ENCODE data around the gene ARL1.
"Not testable (repeated sequence)": the region's sequence is repeated elsewhere in the genome, so short reads cannot be mapped to it uniquely, and the experiment has no call there.

ARL1 gene
- total RNA-seq = 21.0 reads per million, percentile 48 among the genes with 10 or more reads in this experiment

GRCh38 chr12:101407436-101408345, at the start of gene ARL1:
Gene ARL1, minus strand, starts transcription at chr12:101407772. Its CDS starts 127 bp downstream, at chr12:101407645.
- DNase-seq = peak; percentile 62

- no peak for DNase-seq
Observed at GRCh38 chr12:101455685-101456084, 48.1 kb upstream of the ARL1 start.

- DNase-seq = no peak
Observed at GRCh38 chr12:101441461-101442224, 34.1 kb upstream of the ARL1 start.

GRCh38 chr12:101439236-101439635, 31.7 kb upstream of the ARL1 start:
- DNase-seq = no peak

GRCh38 chr12:101436136-101436535, 28.6 kb upstream of the ARL1 start:
- no peak for DNase-seq

- no peak for DNase-seq
Observed at GRCh38 chr12:101430456-101430855, 22.9 kb upstream of the ARL1 start.

GRCh38 chr12:101424620-101425019, 17.0 kb upstream of the ARL1 start:
- DNase-seq = no peak

GRCh38 chr12:101422066-101422465, 14.5 kb upstream of the ARL1 start:
- not testable (repeated sequence) for DNase-seq

GRCh38 chr12:101415228-101415627, 7.7 kb upstream of the ARL1 start:
- DNase-seq = no peak

- DNase-seq = no peak
Observed at GRCh38 chr12:101414533-101415119, 7.1 kb upstream of the ARL1 start.

- not testable (repeated sequence) for DNase-seq
Observed at GRCh38 chr12:101410169-101410568, 2.6 kb upstream of the ARL1 start.

- no peak for DNase-seq
Observed at GRCh38 chr12:101407049-101407435, 530 bp downstream of the ARL1 start.

- DNase-seq = not testable (repeated sequence)
Observed at GRCh38 chr12:101391181-101391580, 16.4 kb downstream of the ARL1 start.

GRCh38 chr12:101379149-101379548, 28.4 kb downstream of the ARL1 start:
- DNase-seq = no peak

GRCh38 chr12:101375573-101375972, 32.0 kb downstream of the ARL1 start:
- DNase-seq = no peak

GRCh38 chr12:101372431-101372830, 35.1 kb downstream of the ARL1 start:
- no peak for DNase-seq

- no peak for DNase-seq
Observed at GRCh38 chr12:101368016-101368415, 39.6 kb downstream of the ARL1 start.

GRCh38 chr12:101361455-101361854, 46.1 kb downstream of the ARL1 start:
- DNase-seq = no peak

- DNase-seq = no peak
Observed at GRCh38 chr12:101356794-101357193, 50.8 kb downstream of the ARL1 start.

- no peak for DNase-seq
Observed at GRCh38 chr12:101351682-101352081, 55.9 kb downstream of the ARL1 start.

GRCh38 chr12:101343893-101344292, 63.7 kb downstream of the ARL1 start:
- DNase-seq = no peak
